Bronchial epithelial cell (primary cell): ENCODE data around the gene NDUFA7. TPM values are rescaled to one million over a fixed set of nuclear protein-coding genes. Genes with fewer than 3 reads are reported as not detected.
"Not testable (repeated sequence)": the region's sequence is repeated elsewhere in the genome, so short reads cannot be mapped to it uniquely, and the experiment has no call there.

ENCODE experiments used
- DNase-seq: peaks from one replicate; pipeline ENCODE4 v3.0.0-alpha.2; 2010; ENCODE audit warnings: low read depth
- FAIRE-seq: peaks from 2 replicates; lab custom pipeline; 2011; peaks lifted over from hg19 to GRCh38; lab: Jason Lieb, UNC
- H3K27me3 ChIP-seq: 2 replicates; pipeline ENCODE4 v1.5.1; 2011; ENCODE audit warnings: low read length; ENCODE audit not compliant: control insufficient read depth, insufficient read depth
- H3K36me3 ChIP-seq: 2 replicates; pipeline ENCODE4 v1.5.1; 2011; ENCODE audit warnings: low read length; ENCODE audit not compliant: control insufficient read depth, insufficient read depth
- H3K4me3 ChIP-seq: 2 replicates; pipeline ENCODE4 v1.5.1; 2011; ENCODE audit warnings: mild to moderate bottlenecking, low read depth, low read length, control low read depth
- total RNA-seq: library from RNA; depleted of rRNA; stranded (reverse); fragments of >200 nt; gene quantifications from 2 replicates; pipeline ENCODE4 v1.2.1, GENCODE V29; 2014
- TF ChIP-seq, protein P1 (sequence below): IDR thresholded peaks from 2 replicates; pipeline ENCODE4 v1.5.1; 2011; ENCODE audit warnings: mild to moderate bottlenecking, moderate library complexity, low read length, control low read depth, inconsistent platforms; ENCODE audit not compliant: insufficient read depth, severe bottlenecking

NDUFA7 gene
- total RNA-seq, 1 donor from 2014 or later = 14.7 TPM

DNA sequence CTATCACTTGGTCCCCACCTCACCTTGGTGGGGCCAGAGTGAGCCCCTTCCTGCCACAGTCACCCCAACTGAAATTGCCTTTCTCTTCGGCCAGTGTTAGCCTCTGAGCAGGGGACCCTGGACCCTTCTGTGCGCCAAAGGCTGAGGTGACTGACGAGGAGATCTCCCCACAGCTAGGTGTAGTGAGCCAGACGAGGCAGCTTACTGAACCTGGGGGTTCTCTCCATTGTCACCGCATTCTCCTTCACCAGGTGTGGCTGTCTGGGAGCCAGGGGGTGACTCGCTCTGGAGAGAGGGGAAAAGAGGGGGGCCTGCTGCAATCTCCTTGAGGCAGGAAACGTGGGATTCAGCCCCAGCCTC lies 1.4 kb upstream of the NDUFA7 start:
- TF ChIP-seq, protein P1, sequence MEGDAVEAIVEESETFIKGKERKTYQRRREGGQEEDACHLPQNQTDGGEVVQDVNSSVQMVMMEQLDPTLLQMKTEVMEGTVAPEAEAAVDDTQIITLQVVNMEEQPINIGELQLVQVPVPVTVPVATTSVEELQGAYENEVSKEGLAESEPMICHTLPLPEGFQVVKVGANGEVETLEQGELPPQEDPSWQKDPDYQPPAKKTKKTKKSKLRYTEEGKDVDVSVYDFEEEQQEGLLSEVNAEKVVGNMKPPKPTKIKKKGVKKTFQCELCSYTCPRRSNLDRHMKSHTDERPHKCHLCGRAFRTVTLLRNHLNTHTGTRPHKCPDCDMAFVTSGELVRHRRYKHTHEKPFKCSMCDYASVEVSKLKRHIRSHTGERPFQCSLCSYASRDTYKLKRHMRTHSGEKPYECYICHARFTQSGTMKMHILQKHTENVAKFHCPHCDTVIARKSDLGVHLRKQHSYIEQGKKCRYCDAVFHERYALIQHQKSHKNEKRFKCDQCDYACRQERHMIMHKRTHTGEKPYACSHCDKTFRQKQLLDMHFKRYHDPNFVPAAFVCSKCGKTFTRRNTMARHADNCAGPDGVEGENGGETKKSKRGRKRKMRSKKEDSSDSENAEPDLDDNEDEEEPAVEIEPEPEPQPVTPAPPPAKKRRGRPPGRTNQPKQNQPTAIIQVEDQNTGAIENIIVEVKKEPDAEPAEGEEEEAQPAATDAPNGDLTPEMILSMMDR = no peak
- Histone ChIP-seq H3K4me3 (peak overlapping the region; percentile 77), H3K36me3 (peaks cover 12% of the 10 kb centered on the region), H3K27me3 (no peaks in the 10 kb centered on the region)
- DNase-seq (no peak), FAIRE-seq (no peak)

DNA sequence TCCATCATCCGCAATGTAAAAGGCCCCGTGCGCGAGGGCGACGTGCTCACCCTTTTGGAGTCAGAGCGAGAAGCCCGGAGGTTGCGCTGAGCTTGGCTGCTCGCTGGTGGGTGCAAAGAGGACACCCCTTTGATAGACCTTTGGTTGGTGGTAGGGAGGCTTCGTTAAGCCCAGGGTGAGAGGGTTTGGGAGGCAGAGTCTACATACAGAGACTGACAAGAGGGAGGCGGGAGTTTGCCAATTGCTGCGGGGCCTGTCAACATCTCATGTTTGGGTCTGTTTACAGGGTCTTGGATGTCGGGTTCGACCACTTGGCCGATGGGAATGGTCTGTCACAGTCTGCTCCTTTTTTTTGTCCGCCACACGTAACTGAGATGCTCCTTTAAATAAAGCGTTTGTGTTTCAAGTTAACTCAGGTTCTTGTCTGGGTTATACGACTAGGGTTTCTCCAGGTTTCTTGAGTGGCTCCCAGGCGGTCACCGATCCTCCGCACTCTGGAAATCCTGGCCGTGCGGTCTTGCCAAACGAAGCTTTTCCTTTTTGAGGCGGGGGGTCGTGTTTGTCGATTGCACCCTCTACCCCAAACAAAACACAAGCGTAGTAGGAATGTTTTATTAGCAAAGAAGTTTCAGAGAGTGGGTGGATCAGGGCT lies 937 bp upstream of the NDUFA7 start:
- TF ChIP-seq, protein P1 = no peak
- no peak for DNase-seq
- Histone ChIP-seq H3K36me3 (peaks cover 12% of the 10 kb centered on the region), H3K27me3 (no peaks in the 10 kb centered on the region), H3K4me3 (peak overlapping the region; percentile 77)
- FAIRE-seq = no peak

DNA sequence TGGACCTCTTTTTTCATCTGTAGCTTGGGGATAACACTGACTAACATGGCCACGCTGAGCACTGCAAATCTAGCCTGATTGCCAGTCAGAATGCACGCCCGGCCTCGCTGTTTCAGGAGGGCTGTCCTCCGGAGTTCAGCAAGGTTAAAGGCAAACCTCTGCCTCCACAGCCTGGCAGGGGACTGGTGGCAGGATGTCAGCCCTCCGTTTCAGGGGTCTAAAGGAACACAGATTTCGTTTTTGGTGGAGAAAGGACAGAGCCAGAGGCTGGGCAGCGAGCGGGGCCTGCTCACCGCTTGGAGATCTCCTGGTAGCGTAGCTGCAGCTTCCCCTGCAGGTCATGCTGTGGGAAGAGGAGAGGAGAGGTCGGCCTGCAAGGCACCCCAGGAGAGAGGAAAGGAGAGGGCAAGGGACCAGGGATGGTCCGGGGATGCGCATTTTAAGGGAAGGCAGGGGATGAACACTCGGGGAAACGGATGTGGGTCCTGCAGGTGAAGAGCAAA lies 560 bp downstream of the NDUFA7 start:
- H3K27me3 ChIP-seq = no peaks in the 10 kb centered on the region
- TF ChIP-seq, protein P1 = no peak
- FAIRE-seq (no peak), DNase-seq (no peak)
- H3K36me3 ChIP-seq = peaks cover 12% of the 10 kb centered on the region
- peak overlapping the region; percentile 77 for H3K4me3 ChIP-seq

DNA sequence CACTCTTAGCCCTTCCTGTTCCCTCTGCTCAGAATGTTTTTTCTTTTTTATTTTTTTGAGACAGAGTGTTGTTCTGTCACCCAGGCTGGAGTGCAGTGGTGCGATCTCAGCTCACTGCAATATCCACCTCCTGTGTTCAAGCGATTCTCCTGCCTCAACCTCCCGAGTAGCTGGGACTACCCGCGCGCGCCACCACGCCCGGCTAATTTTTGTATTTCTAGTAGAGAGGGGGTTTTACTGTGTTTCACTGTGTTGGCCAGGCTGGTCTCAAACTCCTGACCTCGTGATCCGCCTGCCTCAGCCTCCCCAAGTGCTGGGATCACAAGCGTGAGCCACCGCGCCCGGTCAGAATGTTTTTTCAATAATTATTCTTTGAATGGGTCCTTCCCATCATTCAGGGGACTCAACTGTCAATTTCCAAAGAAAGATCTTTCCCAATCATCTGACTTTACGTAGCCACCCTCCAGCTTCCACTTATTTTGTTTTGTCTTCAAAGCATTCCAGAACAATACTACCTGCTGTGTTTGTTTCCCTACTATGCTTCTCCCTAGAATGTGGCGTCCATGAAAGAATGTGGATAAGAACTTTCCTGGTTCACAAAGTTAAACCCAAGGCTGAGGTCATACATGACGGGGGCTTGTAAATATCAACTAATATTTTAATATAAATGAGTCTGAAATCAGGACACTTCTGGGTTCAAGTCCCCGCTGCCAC lies 1.2 kb downstream of the NDUFA7 start:
- DNase-seq (no peak), FAIRE-seq (no peak)
- H3K36me3 ChIP-seq = peaks cover 12% of the 10 kb centered on the region
- H3K27me3 ChIP-seq = no peaks in the 10 kb centered on the region
- TF ChIP-seq, protein P1 = no peak
- peak overlapping the region; percentile 77 for H3K4me3 ChIP-seq

DNA sequence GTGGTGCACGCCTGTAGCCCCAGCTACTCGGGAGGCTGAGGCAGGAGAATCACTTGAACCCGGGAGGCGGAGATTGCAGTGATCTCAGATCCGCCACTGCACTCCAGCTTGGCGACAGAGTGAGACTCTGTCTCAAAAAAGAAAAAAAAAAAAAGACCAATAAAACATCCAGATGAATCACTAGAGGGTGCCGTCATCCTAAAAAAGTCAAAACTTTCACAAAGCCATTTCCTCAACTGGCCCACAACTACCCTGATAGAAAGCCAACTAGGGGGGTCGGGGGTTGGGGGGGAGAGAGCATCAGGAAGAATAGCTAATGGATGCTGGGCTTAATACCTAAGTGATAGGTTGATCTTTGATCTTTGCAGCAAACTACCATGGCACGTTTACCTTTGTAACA lies 2.3 kb downstream of the NDUFA7 start:
- H3K4me3 ChIP-seq, FAIRE-seq, DNase-seq, H3K27me3 ChIP-seq: not testable (repeated sequence)
- H3K36me3 ChIP-seq = peaks cover 13% of the 10 kb centered on the region

DNA sequence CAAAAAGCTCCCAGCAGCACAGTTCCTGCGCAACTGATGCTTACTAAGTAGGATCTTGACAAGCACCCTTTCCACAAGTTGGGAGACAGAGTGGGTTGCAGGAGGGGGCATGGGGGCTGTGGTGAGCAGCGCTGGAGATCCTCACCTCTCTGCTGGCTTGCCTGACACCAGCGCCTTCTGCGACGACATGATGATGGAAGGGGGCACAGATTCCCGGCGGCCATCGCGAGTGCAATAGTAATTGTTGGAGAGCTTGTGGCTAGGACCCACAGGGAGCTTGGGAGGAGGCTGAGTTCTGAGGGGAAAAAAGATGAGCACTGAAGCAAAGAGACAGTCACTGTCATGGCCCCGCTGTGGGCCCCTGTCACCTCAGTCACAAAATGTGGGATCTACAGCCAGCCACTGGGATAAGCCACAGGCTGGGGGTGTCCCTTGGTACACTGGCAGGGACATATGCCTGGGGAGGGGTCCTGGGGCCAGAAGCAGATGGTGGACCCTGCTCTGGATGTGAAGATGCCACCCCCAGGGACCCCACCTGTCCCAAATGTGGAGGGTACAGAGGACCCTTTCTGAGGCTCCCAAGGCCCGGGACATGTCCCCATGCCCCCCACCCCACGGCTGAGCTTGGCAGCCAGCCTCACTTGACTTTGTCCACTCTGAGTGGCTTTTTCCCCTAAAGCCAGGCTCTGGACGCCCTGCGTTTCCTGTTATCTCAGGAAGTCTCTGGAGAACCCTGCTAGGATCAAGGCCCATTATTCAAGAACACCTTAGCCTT lies 4.6 kb downstream of the NDUFA7 start:
- Histone ChIP-seq H3K27me3 (no peaks in the 10 kb centered on the region), H3K4me3 (no peak overlapping the region), H3K36me3 (peaks cover 6% of the 10 kb centered on the region)
- DNase-seq = no peak
- no peak for FAIRE-seq
- TF ChIP-seq, protein P1 = no peak

DNA sequence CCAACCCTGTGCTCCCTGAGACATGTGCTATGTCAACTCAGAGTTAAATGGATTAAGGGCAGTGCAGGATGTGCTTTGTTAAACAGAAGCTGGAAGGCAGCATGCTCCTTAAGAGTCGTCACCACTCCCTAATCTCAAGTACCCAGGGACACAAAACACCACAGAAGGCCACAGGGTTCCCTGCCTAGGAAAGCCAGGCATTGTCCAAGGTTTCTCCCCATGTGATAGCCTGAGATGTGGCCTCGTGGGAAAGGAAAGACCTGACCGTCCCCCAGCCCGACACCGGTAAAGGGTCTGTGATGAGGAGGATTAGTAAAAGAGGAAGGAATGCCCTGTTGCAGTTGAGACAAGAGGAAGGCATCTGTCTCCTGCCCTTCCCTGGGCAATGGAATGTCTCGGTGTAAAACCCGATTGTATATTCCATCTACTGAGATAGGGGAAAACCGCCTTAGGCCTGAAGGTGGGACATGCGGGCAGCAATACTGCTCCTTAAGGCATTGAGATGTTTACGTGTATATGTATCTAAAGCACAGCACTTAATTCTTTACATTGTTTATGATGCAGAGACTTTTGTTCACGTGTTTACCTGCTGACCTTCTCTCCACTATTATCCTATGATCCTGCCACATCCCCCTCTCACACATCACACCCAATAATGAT lies 6.1 kb downstream of the NDUFA7 start:
- DNase-seq, H3K27me3 ChIP-seq, FAIRE-seq, H3K4me3 ChIP-seq, H3K36me3 ChIP-seq: not testable (repeated sequence)
